B cell (primary cell): ENCODE results near the gene PGM5.

Source experiments
- CTCF ChIP-seq: fragments of 200-600 bp; IDR thresholded peaks from one replicate; pipeline ENCODE4 v1.8.0; 2022; ENCODE audit warnings: antibody characterized with exemption, mild to moderate bottlenecking
- EZH2 ChIP-seq: IDR thresholded peaks from 2 replicates; pipeline ENCODE4 v1.6.1; 2012; ENCODE audit warnings: borderline replicate concordance, low read depth, mild to moderate bottlenecking, moderate library complexity, low read length; ENCODE audit not compliant: insufficient read depth, poor library complexity, severe bottlenecking

GRCh38 chr9:68536876-68537615, 180.6 kb downstream of the PGM5 start:
- TF ChIP-seq CTCF, result no peak
- no peak for TF ChIP-seq EZH2
